Liver (tissue), 9 donors: ENCODE measurements around the gene SLC8A1. TPM values are rescaled to one million over a fixed set of nuclear protein-coding genes. Genes with fewer than 3 reads are reported as not detected.

Experiments
- DNase-seq: peaks from one replicate; pipeline ENCODE4 v3.0.0-alpha.2; 2017; ENCODE audit warnings: low spot score
- H3K27ac ChIP-seq, 2 donors: one replicate each; pipeline ENCODE4 v1.7.0; 2013; ENCODE audit warnings: inconsistent platforms in 2 of 2, low read length in 2 of 2, control low read depth in 1 of 2, low read depth in 1 of 2, mild to moderate bottlenecking in 1 of 2
- H3K27me3 ChIP-seq, 4 donors: one replicate each; pipeline versions ENCODE4 v1.6.1 to v1.7.0; 2013; ENCODE audit warnings: low read length in 3 of 4, inconsistent platforms in 1 of 4, mild to moderate bottlenecking in 1 of 4, moderate library complexity in 1 of 4; ENCODE audit not compliant: control insufficient read depth in 4 of 4, insufficient read depth in 4 of 4
- H3K36me3 ChIP-seq, 4 donors: one replicate each; pipeline versions ENCODE4 v1.6.1 to v1.7.0; 2013; ENCODE audit warnings: low read length in 3 of 4, mild to moderate bottlenecking in 3 of 4, low read depth in 1 of 4, moderate library complexity in 1 of 4; ENCODE audit not compliant: control insufficient read depth in 4 of 4, insufficient read depth in 3 of 4
- H3K4me1 ChIP-seq, 4 donors: one replicate each; pipeline versions ENCODE4 v1.6.1 to v1.7.0; 2013; ENCODE audit warnings: low read length in 3 of 4, mild to moderate bottlenecking in 3 of 4, moderate library complexity in 1 of 4; ENCODE audit not compliant: control insufficient read depth in 4 of 4, insufficient read depth in 4 of 4
- H3K4me3 ChIP-seq, 3 donors: one replicate each; pipeline versions ENCODE4 v1.6.1 to v1.7.0; 2013; ENCODE audit warnings: low read length in 3 of 3, control low read depth in 1 of 3, low read depth in 1 of 3, mild to moderate bottlenecking in 1 of 3
- H3K9ac ChIP-seq, 2 donors: one replicate each; pipeline ENCODE4 v1.7.0; 2013; ENCODE audit warnings: low read length in 2 of 2, mild to moderate bottlenecking in 2 of 2, moderate library complexity in 2 of 2, control low read depth in 1 of 2, low read depth in 1 of 2
- H3K9me3 ChIP-seq, 4 donors: one replicate each; pipeline versions ENCODE4 v1.6.1 to v1.7.0; 2013; ENCODE audit warnings: low read length in 3 of 4; ENCODE audit not compliant: control insufficient read depth in 4 of 4
- EGR1 ChIP-seq, 2 donors: IDR thresholded peaks; 2 replicates each; pipeline ENCODE4 v1.6.1; 2016 to 2018; ENCODE audit warnings: antibody characterized with exemption in 2 of 2, low read depth in 2 of 2
- FOXA1 ChIP-seq: IDR thresholded peaks from 2 replicates; pipeline ENCODE4 v1.6.1; 2016; ENCODE audit warnings: antibody characterized with exemption
- FOXA2 ChIP-seq: IDR thresholded peaks from 2 replicates; pipeline ENCODE4 v1.6.1; 2016; ENCODE audit warnings: antibody characterized with exemption
- GABPA ChIP-seq, 2 donors: IDR thresholded peaks in 1 of 2; conservative IDR thresholded peaks in 1 of 2; 2 replicates each; pipeline ENCODE4 v1.6.1; 2016; ENCODE audit warnings: antibody characterized with exemption in 2 of 2, mild to moderate bottlenecking in 1 of 2, moderate library complexity in 1 of 2
- HNF4G ChIP-seq: IDR thresholded peaks from 2 replicates; pipeline ENCODE4 v1.6.1; 2016; ENCODE audit warnings: antibody characterized with exemption
- JUND ChIP-seq, 2 donors: IDR thresholded peaks; 2 replicates each; pipeline ENCODE4 v1.6.1; 2016; ENCODE audit warnings: antibody characterized with exemption in 2 of 2
- NR2F2 ChIP-seq: IDR thresholded peaks from 2 replicates; pipeline ENCODE4 v1.6.1; 2016; ENCODE audit warnings: antibody characterized with exemption
- RAD21 ChIP-seq, 2 donors: IDR thresholded peaks; 2 replicates each; pipeline ENCODE4 v1.6.1; 2016; ENCODE audit warnings: antibody characterized with exemption in 2 of 2, mild to moderate bottlenecking in 2 of 2
- RXRA ChIP-seq, 2 donors: IDR thresholded peaks; 2 replicates each; pipeline ENCODE4 v1.6.1; 2017 to 2018; ENCODE audit warnings: antibody characterized with exemption in 2 of 2, mild to moderate bottlenecking in 1 of 2
- SP1 ChIP-seq: IDR thresholded peaks from 2 replicates; pipeline ENCODE4 v1.6.1; 2018; ENCODE audit warnings: antibody characterized with exemption, mild to moderate bottlenecking
- TAF1 ChIP-seq: conservative IDR thresholded peaks from 2 replicates; pipeline ENCODE4 v1.6.1; 2016; ENCODE audit warnings: antibody characterized with exemption, mild to moderate bottlenecking
- YY1 ChIP-seq: IDR thresholded peaks from 2 replicates; pipeline ENCODE4 v1.6.1; 2016; ENCODE audit warnings: antibody characterized with exemption, mild to moderate bottlenecking
- WGBS: extraction: QIAGEN DNeasy Blood & Tissue Kit; methylation state at CpG from one replicate; pipeline ENCODE4 v1.1.7; 2013; 5-methylcytosine and 5-hydroxymethylcytosine counted together
- polyA plus RNA-seq, 2 donors: library from polyadenylated mRNA; stranded (reverse) in 1 of 2; unstranded in 1 of 2; fragments of 200-250 nt in 1 of 2; fragments of >200 nt in 1 of 2; fragmentation: Nextera tagmentation in 1 of 2; extraction: Ambion mirVana in 1 of 2; gene quantifications; one replicate each; pipeline versions ENCODE4 v1.2.1 to v1.2.3, GENCODE V29; 2013 to 2015
- total RNA-seq, 2 donors: library from RNA; depleted of rRNA; stranded (reverse); fragments of >200 nt; gene quantifications; one replicate each; pipeline ENCODE4 v1.2.3, GENCODE V29; 2014
- TF ChIP-seq, protein P1 (sequence below): IDR thresholded peaks from 2 replicates; pipeline ENCODE4 v1.6.1; 2016; ENCODE audit warnings: antibody characterized with exemption
- TF ChIP-seq, protein P2 (sequence below): IDR thresholded peaks from 2 replicates; pipeline ENCODE4 v1.6.1; 2016; ENCODE audit warnings: antibody characterized with exemption
- TF ChIP-seq, protein P3 (sequence below): IDR thresholded peaks from 2 replicates; pipeline ENCODE4 v1.6.1; 2016; ENCODE audit warnings: antibody characterized with exemption, mild to moderate bottlenecking
- TF ChIP-seq, protein P4 (sequence below): IDR thresholded peaks from 2 replicates; pipeline ENCODE4 v1.6.1; 2016; ENCODE audit warnings: antibody characterized with exemption
- TF ChIP-seq, protein P5 (sequence below): fragments of 150-350 bp; IDR thresholded peaks from 2 replicates; pipeline ENCODE4 v1.5.1; 2017; ENCODE audit warnings: improper control_type of control experiment, low read depth, low read length; ENCODE audit not compliant: missing input control
- donor health status: healthy.
- donor health status: healthy.
- donor health status: healthy.
- donor health status: healthy.
- donor health status: healthy.

Gene SLC8A1
- total and polyA plus RNA-seq, 4 donors = 1.2 to 18.5 (median 8.2) TPM

DNA sequence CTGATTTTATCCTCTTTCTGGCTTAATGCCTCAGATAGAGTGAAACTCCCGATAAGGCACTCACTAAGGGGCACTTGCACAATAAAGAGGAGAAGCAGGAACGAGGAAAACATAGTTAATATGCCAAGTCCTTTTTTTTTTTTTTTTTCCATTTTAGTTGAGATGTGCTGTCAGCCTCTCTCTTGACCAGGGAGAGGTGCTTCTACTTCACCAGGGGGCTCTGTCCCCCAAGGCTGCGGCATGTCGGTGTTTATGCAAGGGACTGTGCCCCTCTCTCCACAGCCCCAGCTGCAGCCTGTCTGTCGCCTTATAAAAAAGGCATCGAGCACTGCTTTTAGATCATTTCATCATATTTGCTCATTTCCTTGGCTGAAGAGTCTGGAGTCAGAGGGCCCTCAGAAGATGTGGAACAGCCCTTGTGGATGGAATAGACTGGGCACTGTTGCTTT lies 178.1 kb downstream of the SLC8A1 start (continued):
- TF ChIP-seq JUND (IDR thresholded peaks at IDR 0.05) (no peak), RAD21 (IDR thresholded peaks at IDR 0.05) (no peak), GABPA (IDR thresholded peaks at IDR 0.05 in 1 of 2, conservative IDR thresholded peaks at IDR 0.05 in 1 of 2) (no peak), YY1 (no peak), TAF1 (no peak), NR2F2 (no peak)
- TF ChIP-seq, protein P1, sequence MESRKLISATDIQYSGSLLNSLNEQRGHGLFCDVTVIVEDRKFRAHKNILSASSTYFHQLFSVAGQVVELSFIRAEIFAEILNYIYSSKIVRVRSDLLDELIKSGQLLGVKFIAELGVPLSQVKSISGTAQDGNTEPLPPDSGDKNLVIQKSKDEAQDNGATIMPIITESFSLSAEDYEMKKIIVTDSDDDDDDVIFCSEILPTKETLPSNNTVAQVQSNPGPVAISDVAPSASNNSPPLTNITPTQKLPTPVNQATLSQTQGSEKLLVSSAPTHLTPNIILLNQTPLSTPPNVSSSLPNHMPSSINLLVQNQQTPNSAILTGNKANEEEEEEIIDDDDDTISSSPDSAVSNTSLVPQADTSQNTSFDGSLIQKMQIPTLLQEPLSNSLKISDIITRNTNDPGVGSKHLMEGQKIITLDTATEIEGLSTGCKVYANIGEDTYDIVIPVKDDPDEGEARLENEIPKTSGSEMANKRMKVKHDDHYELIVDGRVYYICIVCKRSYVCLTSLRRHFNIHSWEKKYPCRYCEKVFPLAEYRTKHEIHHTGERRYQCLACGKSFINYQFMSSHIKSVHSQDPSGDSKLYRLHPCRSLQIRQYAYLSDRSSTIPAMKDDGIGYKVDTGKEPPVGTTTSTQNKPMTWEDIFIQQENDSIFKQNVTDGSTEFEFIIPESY = no peak

DNA sequence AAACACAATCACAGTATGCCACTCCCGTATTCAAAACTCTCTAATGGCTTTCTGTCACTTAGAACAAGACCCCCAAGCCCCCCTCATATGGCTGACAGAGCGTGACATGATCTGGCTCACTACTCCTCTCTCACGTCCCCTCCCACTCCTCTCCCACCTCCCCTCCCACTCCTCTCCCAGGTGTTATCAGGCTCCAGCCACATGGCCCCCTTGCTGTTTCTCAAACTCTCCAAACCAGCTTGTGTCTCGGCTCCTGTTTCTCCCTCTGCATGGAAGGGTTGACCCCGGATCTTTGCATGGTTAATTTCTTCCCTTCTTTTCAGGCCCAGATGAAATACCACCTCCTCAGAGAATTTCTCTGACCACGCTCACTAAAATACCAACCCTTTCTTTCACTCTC lies 180.8 kb downstream of the SLC8A1 start:
- Histone ChIP-seq H3K9ac (no peak overlapping the region), H3K27ac (no peak overlapping the region), H3K4me3 (no peak overlapping the region), H3K27me3 (no peaks in the 10 kb centered on the region), H3K4me1 (no peaks in the 10 kb centered on the region), H3K9me3 (no peaks in the 10 kb centered on the region), H3K36me3 (no peaks in the 10 kb centered on the region)
- 51% methylated on average over 6 of the region's 6 CpGs for WGBS
- DNase-seq = no peak
- TF ChIP-seq NR2F2 (no peak), JUND (IDR thresholded peaks at IDR 0.05) (no peak), RXRA (IDR thresholded peaks at IDR 0.05) (no peak), HNF4G (no peak), SP1 (no peak), FOXA2 (no peak), GABPA (IDR thresholded peaks at IDR 0.05 in 1 of 2, conservative IDR thresholded peaks at IDR 0.05 in 1 of 2) (no peak), RAD21 (IDR thresholded peaks at IDR 0.05) (no peak), FOXA1 (no peak), EGR1 (IDR thresholded peaks at IDR 0.05; ENCODE audit: low read depth in 2 of 2) (no peak), TAF1 (no peak)
- TF ChIP-seq, protein P2, sequence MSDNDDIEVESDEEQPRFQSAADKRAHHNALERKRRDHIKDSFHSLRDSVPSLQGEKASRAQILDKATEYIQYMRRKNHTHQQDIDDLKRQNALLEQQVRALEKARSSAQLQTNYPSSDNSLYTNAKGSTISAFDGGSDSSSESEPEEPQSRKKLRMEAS = no peak
- TF ChIP-seq, protein P3, sequence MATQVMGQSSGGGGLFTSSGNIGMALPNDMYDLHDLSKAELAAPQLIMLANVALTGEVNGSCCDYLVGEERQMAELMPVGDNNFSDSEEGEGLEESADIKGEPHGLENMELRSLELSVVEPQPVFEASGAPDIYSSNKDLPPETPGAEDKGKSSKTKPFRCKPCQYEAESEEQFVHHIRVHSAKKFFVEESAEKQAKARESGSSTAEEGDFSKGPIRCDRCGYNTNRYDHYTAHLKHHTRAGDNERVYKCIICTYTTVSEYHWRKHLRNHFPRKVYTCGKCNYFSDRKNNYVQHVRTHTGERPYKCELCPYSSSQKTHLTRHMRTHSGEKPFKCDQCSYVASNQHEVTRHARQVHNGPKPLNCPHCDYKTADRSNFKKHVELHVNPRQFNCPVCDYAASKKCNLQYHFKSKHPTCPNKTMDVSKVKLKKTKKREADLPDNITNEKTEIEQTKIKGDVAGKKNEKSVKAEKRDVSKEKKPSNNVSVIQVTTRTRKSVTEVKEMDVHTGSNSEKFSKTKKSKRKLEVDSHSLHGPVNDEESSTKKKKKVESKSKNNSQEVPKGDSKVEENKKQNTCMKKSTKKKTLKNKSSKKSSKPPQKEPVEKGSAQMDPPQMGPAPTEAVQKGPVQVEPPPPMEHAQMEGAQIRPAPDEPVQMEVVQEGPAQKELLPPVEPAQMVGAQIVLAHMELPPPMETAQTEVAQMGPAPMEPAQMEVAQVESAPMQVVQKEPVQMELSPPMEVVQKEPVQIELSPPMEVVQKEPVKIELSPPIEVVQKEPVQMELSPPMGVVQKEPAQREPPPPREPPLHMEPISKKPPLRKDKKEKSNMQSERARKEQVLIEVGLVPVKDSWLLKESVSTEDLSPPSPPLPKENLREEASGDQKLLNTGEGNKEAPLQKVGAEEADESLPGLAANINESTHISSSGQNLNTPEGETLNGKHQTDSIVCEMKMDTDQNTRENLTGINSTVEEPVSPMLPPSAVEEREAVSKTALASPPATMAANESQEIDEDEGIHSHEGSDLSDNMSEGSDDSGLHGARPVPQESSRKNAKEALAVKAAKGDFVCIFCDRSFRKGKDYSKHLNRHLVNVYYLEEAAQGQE = no peak
- TF ChIP-seq, protein P4, sequence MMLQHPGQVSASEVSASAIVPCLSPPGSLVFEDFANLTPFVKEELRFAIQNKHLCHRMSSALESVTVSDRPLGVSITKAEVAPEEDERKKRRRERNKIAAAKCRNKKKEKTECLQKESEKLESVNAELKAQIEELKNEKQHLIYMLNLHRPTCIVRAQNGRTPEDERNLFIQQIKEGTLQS = no peak
- TF ChIP-seq, protein P5, sequence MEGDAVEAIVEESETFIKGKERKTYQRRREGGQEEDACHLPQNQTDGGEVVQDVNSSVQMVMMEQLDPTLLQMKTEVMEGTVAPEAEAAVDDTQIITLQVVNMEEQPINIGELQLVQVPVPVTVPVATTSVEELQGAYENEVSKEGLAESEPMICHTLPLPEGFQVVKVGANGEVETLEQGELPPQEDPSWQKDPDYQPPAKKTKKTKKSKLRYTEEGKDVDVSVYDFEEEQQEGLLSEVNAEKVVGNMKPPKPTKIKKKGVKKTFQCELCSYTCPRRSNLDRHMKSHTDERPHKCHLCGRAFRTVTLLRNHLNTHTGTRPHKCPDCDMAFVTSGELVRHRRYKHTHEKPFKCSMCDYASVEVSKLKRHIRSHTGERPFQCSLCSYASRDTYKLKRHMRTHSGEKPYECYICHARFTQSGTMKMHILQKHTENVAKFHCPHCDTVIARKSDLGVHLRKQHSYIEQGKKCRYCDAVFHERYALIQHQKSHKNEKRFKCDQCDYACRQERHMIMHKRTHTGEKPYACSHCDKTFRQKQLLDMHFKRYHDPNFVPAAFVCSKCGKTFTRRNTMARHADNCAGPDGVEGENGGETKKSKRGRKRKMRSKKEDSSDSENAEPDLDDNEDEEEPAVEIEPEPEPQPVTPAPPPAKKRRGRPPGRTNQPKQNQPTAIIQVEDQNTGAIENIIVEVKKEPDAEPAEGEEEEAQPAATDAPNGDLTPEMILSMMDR = no peak
- TF ChIP-seq, protein P1 = no peak
